Thyroid gland (tissue), 4 donors: ENCODE results near the gene ESRRB. TPM values are rescaled to one million over a fixed set of nuclear protein-coding genes. Genes with fewer than 3 reads are reported as not detected.

ENCODE experiments used
- DNase-seq, 2 donors: peaks; one replicate each; pipeline ENCODE4 v3.0.0-alpha.2; 2019
- H3K27ac ChIP-seq, 3 donors: fragments of 200-600 bp; sonication (generic); 1 replicate in 2 of 3; 2 replicates in 1 of 3; pipeline ENCODE4 v1.5.1; 2016 to 2019; ENCODE audit warnings: mild to moderate bottlenecking in 1 of 3, moderate library complexity in 1 of 3
- H3K27me3 ChIP-seq: fragments of 200-600 bp; sonication (generic); one replicate; pipeline ENCODE4 v1.5.1; 2019
- H3K36me3 ChIP-seq, 2 donors: fragments of 200-600 bp; sonication (generic); one replicate each; pipeline ENCODE4 v1.5.1; 2016 to 2019
- H3K4me1 ChIP-seq, 2 donors: fragments of 200-600 bp; sonication (generic); one replicate each; pipeline ENCODE4 v1.5.1; 2017 to 2019
- H3K4me3 ChIP-seq, 3 donors: fragments of 200-600 bp; sonication (generic); replicated peaks in 1 of 3; 1 replicate in 2 of 3; 2 replicates in 1 of 3; pipeline ENCODE4 v1.5.1; 2016; ENCODE audit warnings: mild to moderate bottlenecking in 1 of 3
- H3K9me3 ChIP-seq: fragments of 200-600 bp; sonication (generic); one replicate; pipeline ENCODE4 v1.5.1; 2017
- CTCF ChIP-seq, 6 experiments: fragments of 200-600 bp in 3 of 6; fragments of 450-650 bp in 3 of 6; sonication (generic) in 3 of 6; IDR thresholded peaks; one replicate each; pipeline ENCODE4 v1.5.1; 2016 to 2019; ENCODE audit warnings: antibody characterized with exemption in 6 of 6, mild to moderate bottlenecking in 2 of 6, inconsistent platforms in 1 of 6, moderate library complexity in 1 of 6
- POLR2A ChIP-seq, 2 donors: fragments of 450-650 bp; IDR thresholded peaks; one replicate each; pipeline ENCODE4 v1.6.1; 2017; ENCODE audit warnings: antibody characterized with exemption in 2 of 2, mild to moderate bottlenecking in 2 of 2, moderate library complexity in 1 of 2
- WGBS, 2 donors: methylation state at CpG; one replicate each; pipeline ENCODE4 v1.1.5; 2017; 5-methylcytosine and 5-hydroxymethylcytosine counted together
- intact Hi-C: fragments of 100-400 bp; cut with DNase I; formaldehyde crosslinking; loops from one replicate; pipeline ENCODE4 v1.15.1; 2023
- total RNA-seq, 4 donors: library from RNA; depleted of rRNA; stranded (reverse); fragments of >200 nt; gene quantifications; one replicate each; pipeline ENCODE4 v1.2.3, GENCODE V29; 2016

The ESRRB gene
- total RNA-seq, 4 donors from 2014 or later, result not detected

- intact Hi-C loops, result no loop called here
- TF ChIP-seq CTCF (IDR thresholded peaks at IDR 0.05) (no peak), POLR2A (IDR thresholded peaks at IDR 0.05) (no peak)
- 12 to 28% methylated on average over 8 to 10 of the region's 12 CpGs for WGBS, 2 donors
- Histone ChIP-seq H3K36me3 (no peaks in the 10 kb centered on the region), H3K27ac (no peak overlapping the region), H3K4me3 (no peak overlapping the region), H3K9me3 (no peaks in the 10 kb centered on the region), H3K4me1 (no peaks in the 10 kb centered on the region), H3K27me3 (no peaks in the 10 kb centered on the region)
- no peak for DNase-seq
Observed at GRCh38 chr14:76329951-76330350, 46.0 kb upstream of the ESRRB start.

- Histone ChIP-seq H3K4me3 (no peak overlapping the region), H3K27me3 (no peaks in the 10 kb centered on the region), H3K4me1 (no peaks in the 10 kb centered on the region), H3K9me3 (no peaks in the 10 kb centered on the region), H3K27ac (no peak overlapping the region), H3K36me3 (no peaks in the 10 kb centered on the region)
- DNase-seq, result no peak
- 57 to 58% methylated on average over 15 to 17 of the region's 17 CpGs for WGBS, 2 donors
- intact Hi-C loops, result no loop called here
- TF ChIP-seq POLR2A (IDR thresholded peaks at IDR 0.05) (no peak), CTCF (IDR thresholded peaks at IDR 0.05) (no peak)
Observed at GRCh38 chr14:76330411-76331327, 45.3 kb upstream of the ESRRB start.

GRCh38 chr14:76331328-76332011, 44.5 kb upstream of the ESRRB start:
- WGBS, 2 donors, result 79 to 83% methylated on average over 9 of the region's 10 CpGs
- intact Hi-C loops, result no loop called here
- Histone ChIP-seq H3K9me3 (no peaks in the 10 kb centered on the region), H3K27me3 (no peaks in the 10 kb centered on the region), H3K4me1 (no peaks in the 10 kb centered on the region), H3K27ac (no peak overlapping the region), H3K36me3 (no peaks in the 10 kb centered on the region), H3K4me3 (no peak overlapping the region)
- DNase-seq, result no peak
- TF ChIP-seq POLR2A (IDR thresholded peaks at IDR 0.05) (no peak), CTCF (IDR thresholded peaks at IDR 0.05) (no peak)

- H3K27ac ChIP-seq, result no peak overlapping the region
- no peaks in the 10 kb centered on the region for H3K36me3 ChIP-seq
- H3K4me3 ChIP-seq, result no peak overlapping the region
- H3K9me3 ChIP-seq, result no peaks in the 10 kb centered on the region
- 95% methylated on average over 6 of the region's 6 CpGs for WGBS, 2 donors
- intact Hi-C loops, result no loop called here
- H3K4me1 ChIP-seq, result no peaks in the 10 kb centered on the region
- no peaks in the 10 kb centered on the region for H3K27me3 ChIP-seq
- TF ChIP-seq POLR2A (IDR thresholded peaks at IDR 0.05) (no peak), CTCF (IDR thresholded peaks at IDR 0.05) (no peak)
- no peak for DNase-seq
Observed at GRCh38 chr14:76333664-76334063, 42.3 kb upstream of the ESRRB start.

- no peaks in the 10 kb centered on the region for H3K4me1 ChIP-seq
- H3K36me3 ChIP-seq, result no peaks in the 10 kb centered on the region
- no peak overlapping the region for H3K4me3 ChIP-seq
- TF ChIP-seq CTCF (IDR thresholded peaks at IDR 0.05) (no peak), POLR2A (IDR thresholded peaks at IDR 0.05) (no peak)
- intact Hi-C loops, result no loop called here
- DNase-seq, result no peak
- no peaks in the 10 kb centered on the region for H3K27me3 ChIP-seq
- 79 to 81% methylated on average over 11 of the region's 11 CpGs for WGBS, 2 donors
- H3K9me3 ChIP-seq, result no peaks in the 10 kb centered on the region
- H3K27ac ChIP-seq, result no peak overlapping the region
Observed at GRCh38 chr14:76334316-76334715, 41.6 kb upstream of the ESRRB start.
